ENCODE results near the gene C16orf90.

C16orf90 gene

GRCh38 chr16:3471518-3472176 lies 23.6 kb downstream of the C16orf90 start:
- Histone ChIP-seq H3K4me1 (ENCODE audit: insufficient read depth, low read length) (peaks cover 12% of the 10 kb centered on the region), H3K4me3 (ENCODE audit: low read depth in 1 of 2, low read length in 2 of 2) (no peak overlapping the region), H3K9me3 (ENCODE audit: low read length) (no peaks in the 10 kb centered on the region), H3K27ac (ENCODE audit: low read depth, low read length) (no peak overlapping the region), H3K9ac (ENCODE audit: low read length) (no peak overlapping the region), H3K36me3 (ENCODE audit: insufficient read depth, low read length) (peaks cover 5% of the 10 kb centered on the region), H3K27me3 (ENCODE audit: control insufficient read depth in 1 of 2, insufficient read depth in 2 of 2, low read length in 2 of 2) (no peaks in the 10 kb centered on the region)

- Histone ChIP-seq H3K36me3 (ENCODE audit: insufficient read depth, low read length) (peaks cover 8% of the 10 kb centered on the region), H3K4me1 (ENCODE audit: insufficient read depth, low read length) (peaks cover 12% of the 10 kb centered on the region), H3K9me3 (ENCODE audit: low read length) (no peaks in the 10 kb centered on the region), H3K4me3 (ENCODE audit: low read depth in 1 of 2, low read length in 2 of 2) (no peak overlapping the region), H3K27me3 (ENCODE audit: control insufficient read depth in 1 of 2, insufficient read depth in 2 of 2, low read length in 2 of 2) (no peaks in the 10 kb centered on the region), H3K9ac (ENCODE audit: low read length) (no peak overlapping the region), H3K27ac (ENCODE audit: low read depth, low read length) (no peak overlapping the region)
Measured at GRCh38 chr16:3470723-3471122, 24.6 kb downstream of the C16orf90 start.

- H3K27me3 ChIP-seq (ENCODE audit: control insufficient read depth in 1 of 2, insufficient read depth in 2 of 2, low read length in 2 of 2): no peaks in the 10 kb centered on the region
- H3K9ac ChIP-seq (ENCODE audit: low read length): no peak overlapping the region
- no peak overlapping the region for H3K27ac ChIP-seq (ENCODE audit: low read depth, low read length)
- H3K36me3 ChIP-seq (ENCODE audit: insufficient read depth, low read length): peaks cover 8% of the 10 kb centered on the region
- no peak overlapping the region for H3K4me3 ChIP-seq (ENCODE audit: low read depth in 1 of 2, low read length in 2 of 2)
- no peaks in the 10 kb centered on the region for H3K9me3 ChIP-seq (ENCODE audit: low read length)
- peaks cover 12% of the 10 kb centered on the region for H3K4me1 ChIP-seq (ENCODE audit: insufficient read depth, low read length)
Measured at GRCh38 chr16:3469736-3470135, 25.6 kb downstream of the C16orf90 start.

- Histone ChIP-seq H3K27me3 (ENCODE audit: control insufficient read depth in 1 of 2, insufficient read depth in 2 of 2, low read length in 2 of 2) (no peaks in the 10 kb centered on the region), H3K4me1 (ENCODE audit: insufficient read depth, low read length) (peaks cover 13% of the 10 kb centered on the region), H3K9me3 (ENCODE audit: low read length) (no peaks in the 10 kb centered on the region), H3K4me3 (ENCODE audit: low read depth in 1 of 2, low read length in 2 of 2) (no peak overlapping the region), H3K9ac (ENCODE audit: low read length) (no peak overlapping the region), H3K36me3 (ENCODE audit: insufficient read depth, low read length) (peaks cover 8% of the 10 kb centered on the region), H3K27ac (ENCODE audit: low read depth, low read length) (no peak overlapping the region)
Measured at GRCh38 chr16:3468501-3468900, 26.8 kb downstream of the C16orf90 start.

GRCh38 chr16:3467921-3468320 lies 27.4 kb downstream of the C16orf90 start:
- H3K27me3 ChIP-seq (ENCODE audit: control insufficient read depth in 1 of 2, insufficient read depth in 2 of 2, low read length in 2 of 2): no peaks in the 10 kb centered on the region
- H3K4me1 ChIP-seq (ENCODE audit: insufficient read depth, low read length): peaks cover 13% of the 10 kb centered on the region
- peaks cover 8% of the 10 kb centered on the region for H3K36me3 ChIP-seq (ENCODE audit: insufficient read depth, low read length)
- H3K27ac ChIP-seq (ENCODE audit: low read depth, low read length): no peak overlapping the region
- no peak overlapping the region for H3K4me3 ChIP-seq (ENCODE audit: low read depth in 1 of 2, low read length in 2 of 2)
- H3K9ac ChIP-seq (ENCODE audit: low read length): no peak overlapping the region
- no peaks in the 10 kb centered on the region for H3K9me3 ChIP-seq (ENCODE audit: low read length)

- no peak overlapping the region for H3K27ac ChIP-seq (ENCODE audit: low read depth, low read length)
- no peaks in the 10 kb centered on the region for H3K27me3 ChIP-seq (ENCODE audit: control insufficient read depth in 1 of 2, insufficient read depth in 2 of 2, low read length in 2 of 2)
- H3K4me3 ChIP-seq (ENCODE audit: low read depth in 1 of 2, low read length in 2 of 2): no peak overlapping the region
- no peak overlapping the region for H3K9ac ChIP-seq (ENCODE audit: low read length)
- H3K36me3 ChIP-seq (ENCODE audit: insufficient read depth, low read length): peaks cover 8% of the 10 kb centered on the region
- H3K9me3 ChIP-seq (ENCODE audit: low read length): no peaks in the 10 kb centered on the region
- peaks cover 13% of the 10 kb centered on the region for H3K4me1 ChIP-seq (ENCODE audit: insufficient read depth, low read length)
Measured at GRCh38 chr16:3467182-3467581, 28.1 kb downstream of the C16orf90 start.

- no peaks in the 10 kb centered on the region for H3K27me3 ChIP-seq (ENCODE audit: control insufficient read depth in 1 of 2, insufficient read depth in 2 of 2, low read length in 2 of 2)
- H3K36me3 ChIP-seq (ENCODE audit: insufficient read depth, low read length): peaks cover 8% of the 10 kb centered on the region
- no peak overlapping the region for H3K9ac ChIP-seq (ENCODE audit: low read length)
- H3K27ac ChIP-seq (ENCODE audit: low read depth, low read length): no peak overlapping the region
- H3K9me3 ChIP-seq (ENCODE audit: low read length): no peaks in the 10 kb centered on the region
- no peak overlapping the region for H3K4me3 ChIP-seq (ENCODE audit: low read depth in 1 of 2, low read length in 2 of 2)
- peaks cover 19% of the 10 kb centered on the region for H3K4me1 ChIP-seq (ENCODE audit: insufficient read depth, low read length)
Measured at GRCh38 chr16:3465911-3466584, 29.2 kb downstream of the C16orf90 start.

GRCh38 chr16:3465301-3465700 lies 30.0 kb downstream of the C16orf90 start:
- no peaks in the 10 kb centered on the region for H3K27me3 ChIP-seq (ENCODE audit: control insufficient read depth in 1 of 2, insufficient read depth in 2 of 2, low read length in 2 of 2)
- no peaks in the 10 kb centered on the region for H3K9me3 ChIP-seq (ENCODE audit: low read length)
- H3K36me3 ChIP-seq (ENCODE audit: insufficient read depth, low read length): peaks cover 8% of the 10 kb centered on the region
- H3K9ac ChIP-seq (ENCODE audit: low read length): no peak overlapping the region
- no peak overlapping the region for H3K27ac ChIP-seq (ENCODE audit: low read depth, low read length)
- peaks cover 22% of the 10 kb centered on the region for H3K4me1 ChIP-seq (ENCODE audit: insufficient read depth, low read length)
- no peak overlapping the region for H3K4me3 ChIP-seq (ENCODE audit: low read depth in 1 of 2, low read length in 2 of 2)

GRCh38 chr16:3461151-3461550 lies 34.1 kb downstream of the C16orf90 start:
- no peak overlapping the region for H3K9ac ChIP-seq (ENCODE audit: low read length)
- no peak overlapping the region for H3K4me3 ChIP-seq (ENCODE audit: low read depth in 1 of 2, low read length in 2 of 2)
- H3K27ac ChIP-seq (ENCODE audit: low read depth, low read length): no peak overlapping the region

GRCh38 chr16:3460585-3460984 lies 34.7 kb downstream of the C16orf90 start:
- peaks cover 36% of the 10 kb centered on the region for H3K4me1 ChIP-seq (ENCODE audit: insufficient read depth, low read length)
- no peak overlapping the region for H3K27ac ChIP-seq (ENCODE audit: low read depth, low read length)
- H3K9me3 ChIP-seq (ENCODE audit: low read length): no peaks in the 10 kb centered on the region
- H3K4me3 ChIP-seq (ENCODE audit: low read depth in 1 of 2, low read length in 2 of 2): no peak overlapping the region
- no peaks in the 10 kb centered on the region for H3K27me3 ChIP-seq (ENCODE audit: control insufficient read depth in 1 of 2, insufficient read depth in 2 of 2, low read length in 2 of 2)
- no peak overlapping the region for H3K9ac ChIP-seq (ENCODE audit: low read length)
- no peaks in the 10 kb centered on the region for H3K36me3 ChIP-seq (ENCODE audit: insufficient read depth, low read length)

More at GRCh38 chr16:3461151-3461550, 34.1 kb downstream of the C16orf90 start:
- H3K36me3 ChIP-seq (ENCODE audit: insufficient read depth, low read length): peaks cover 1% of the 10 kb centered on the region
- peaks cover 36% of the 10 kb centered on the region for H3K4me1 ChIP-seq (ENCODE audit: insufficient read depth, low read length)
- H3K9me3 ChIP-seq (ENCODE audit: low read length): no peaks in the 10 kb centered on the region
- H3K27me3 ChIP-seq (ENCODE audit: control insufficient read depth in 1 of 2, insufficient read depth in 2 of 2, low read length in 2 of 2): no peaks in the 10 kb centered on the region

GRCh38 chr16:3460121-3460520 lies 35.2 kb downstream of the C16orf90 start:
- H3K27ac ChIP-seq (ENCODE audit: low read depth, low read length): no peak overlapping the region
- H3K4me3 ChIP-seq (ENCODE audit: low read depth in 1 of 2, low read length in 2 of 2): no peak overlapping the region
- peaks cover 36% of the 10 kb centered on the region for H3K4me1 ChIP-seq (ENCODE audit: insufficient read depth, low read length)
- H3K36me3 ChIP-seq (ENCODE audit: insufficient read depth, low read length): no peaks in the 10 kb centered on the region
- no peak overlapping the region for H3K9ac ChIP-seq (ENCODE audit: low read length)
- H3K27me3 ChIP-seq (ENCODE audit: control insufficient read depth in 1 of 2, insufficient read depth in 2 of 2, low read length in 2 of 2): no peaks in the 10 kb centered on the region
- H3K9me3 ChIP-seq (ENCODE audit: low read length): no peaks in the 10 kb centered on the region
